ENCODE measurements around the gene SFXN5.

- TF ChIP-seq POLR2A (IDR thresholded peaks at IDR 0.05) = no peak
- no peak for TF ChIP-seq CTCF (IDR thresholded peaks at IDR 0.05)
These were observed 153.5 kb downstream of the SFXN5 start for GRCh38 chr2:72917877-72918553.

Measured in Peyer's patch (tissue), 4 donors.